ENCODE data around the gene NPAS4. TPM values are rescaled to one million over a fixed set of nuclear protein-coding genes. Genes with fewer than 3 reads are reported as not detected.
A peak's percentile ranks its signal among the peaks of the same experiment; 100 is the strongest.
"Not testable (repeated sequence)": the region's sequence is repeated elsewhere in the genome, so short reads cannot be mapped to it uniquely, and the experiment has no call there.

Gene NPAS4
- polyA plus RNA-seq, 2 of the 4 experiments (the other 2 are of a cell fraction): 0.03 TPM; not detected in 1

DNA sequence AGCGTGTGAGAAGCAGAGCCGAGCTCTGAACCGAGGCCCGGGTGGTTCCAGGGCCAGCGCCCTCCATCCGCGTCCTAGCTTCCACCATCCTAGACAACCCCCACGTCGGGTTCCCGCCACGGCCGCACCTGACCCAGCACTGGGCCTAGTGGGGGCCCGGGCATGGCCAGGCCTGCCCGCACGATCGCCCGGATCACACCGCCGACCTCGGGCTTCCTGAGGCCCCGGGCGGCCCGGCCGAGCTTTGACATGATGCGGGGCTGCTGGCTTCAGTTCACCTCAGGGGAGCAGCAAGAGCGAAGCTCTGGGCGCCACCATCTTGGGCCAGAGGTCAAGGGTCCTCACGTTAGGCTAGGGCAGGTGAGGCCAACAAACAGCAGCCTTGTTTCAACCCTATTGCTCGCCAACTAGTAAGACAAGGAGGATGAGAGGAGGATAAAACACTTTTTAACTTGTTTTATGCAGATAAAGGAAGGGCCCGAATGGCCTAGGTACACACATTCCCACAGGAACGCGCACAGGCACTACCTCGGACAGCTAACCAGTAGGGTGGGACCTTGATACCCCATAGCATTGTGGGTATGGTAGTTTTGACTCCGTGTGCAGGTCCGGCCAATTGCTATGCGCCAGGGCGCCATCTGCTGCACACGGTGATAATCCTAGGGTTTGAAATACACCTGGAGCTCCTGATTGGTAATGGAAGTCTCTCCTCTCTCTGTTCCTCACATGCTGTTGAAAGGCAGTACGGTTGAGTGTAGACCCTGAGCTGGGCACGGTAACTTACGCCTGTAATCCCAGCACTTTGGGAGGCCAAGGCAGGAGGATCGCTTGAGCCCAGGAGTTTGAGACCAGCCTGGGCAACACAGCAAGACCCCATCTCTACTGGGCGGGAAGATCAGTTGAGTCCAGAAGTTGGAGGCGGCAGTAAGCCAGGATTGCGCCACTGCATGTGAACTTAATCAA is 17.9 kb downstream of the NPAS4 start, which contains the start of gene MRPL11 (continued):
- TF ChIP-seq PHF8 (IDR thresholded peaks at IDR 0.05; ENCODE audit: borderline replicate concordance, low read depth) (peak; percentile 98), FOSB (CRISPR knock-in tag; IDR thresholded peaks at IDR 0.05) (no peak), CBX2 (IDR thresholded peaks at IDR 0.05; ENCODE audit: borderline replicate concordance, low read depth) (no peak), NFE2L2 (conservative IDR thresholded peaks at IDR 0.05; ENCODE audit: low read length) (no peak), EHF (CRISPR knock-in tag; IDR thresholded peaks at IDR 0.05) (no peak), HDAC2 (IDR thresholded peaks at IDR 0.05) (peak; percentile 79; the same call in 1 of the 2 replicates), CBX8 (IDR thresholded peaks at IDR 0.05) (no peak), RAD21 (conservative IDR thresholded peaks at IDR 0.05 in 1 of 2, IDR thresholded peaks at IDR 0.05 in 1 of 2) (peak; percentile 41 to 54; a peak in 4 of 5 replicates), CHD2 (IDR thresholded peaks at IDR 0.05; ENCODE audit: low read length, partially characterized antibody) (no peak)
- TF ChIP-seq, protein P1, sequence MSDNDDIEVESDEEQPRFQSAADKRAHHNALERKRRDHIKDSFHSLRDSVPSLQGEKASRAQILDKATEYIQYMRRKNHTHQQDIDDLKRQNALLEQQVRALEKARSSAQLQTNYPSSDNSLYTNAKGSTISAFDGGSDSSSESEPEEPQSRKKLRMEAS (IDR thresholded peaks at IDR 0.05): peak; percentile 71

DNA sequence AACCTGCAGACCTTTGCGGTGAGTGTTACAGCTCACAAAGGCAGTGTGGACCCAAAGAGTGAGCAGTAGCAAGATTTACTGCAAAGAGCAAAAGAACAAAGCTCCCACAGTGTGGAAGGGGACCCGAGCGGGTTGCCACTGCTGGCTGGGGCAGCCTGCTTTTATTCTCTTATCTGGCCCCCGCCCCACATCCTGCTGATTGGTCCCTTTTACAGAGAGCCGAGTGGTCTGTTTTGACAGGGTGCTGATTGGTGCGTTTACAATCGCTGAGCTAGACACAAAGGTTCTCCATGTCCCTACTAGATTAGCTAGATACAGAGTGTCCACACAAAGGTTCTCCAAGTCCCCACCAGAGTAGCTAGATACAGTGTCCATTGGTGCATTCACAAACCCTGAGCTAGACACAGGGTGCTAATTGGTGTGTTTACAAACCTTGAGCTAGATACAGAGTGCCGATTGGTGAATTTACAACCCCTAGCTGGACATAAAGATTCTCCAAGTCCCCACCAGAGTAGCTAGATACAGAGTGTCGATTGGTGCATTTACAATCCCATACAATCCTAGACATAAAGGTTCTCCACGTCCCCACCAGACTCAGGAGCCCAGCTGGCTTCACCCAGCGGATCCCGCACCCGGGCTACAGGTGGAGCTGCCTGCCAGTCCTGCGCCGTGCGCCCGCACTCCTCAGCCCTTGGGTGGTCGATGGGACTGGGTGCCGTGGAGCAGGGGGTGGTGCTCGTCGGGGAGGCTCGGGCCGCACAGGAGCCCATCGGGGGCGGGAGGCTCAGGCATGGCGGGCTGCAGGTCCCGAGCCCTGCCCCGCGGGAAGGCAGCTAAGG is 19.5 kb downstream of the NPAS4 start:
- 49% methylated on average over 14 of the region's 29 CpGs for WGBS (ENCODE audit: missing lambda C conversion rate)
- ATAC-seq; DNase-seq (ENCODE audit: low read depth in 1 of 2, low spot score in 1 of 2); FAIRE-seq; H3K9me3 ChIP-seq; H3K4me2 ChIP-seq; H3K27ac ChIP-seq; H3K4me3 ChIP-seq: not testable (repeated sequence)
- ChIA-PET POLR2A (interaction anchor here (1.9 kb wide), 1 partner anchor 40 kb away, joined by 22 read pairs; the partner anchor contains the start of gene DPP3), CTCF (interaction anchor here (1.0 to 48.5 kb wide), 6 partner anchors 15 to 39 kb away, joined by 3 to 1614 read pairs (median 10); partner anchors contain the start of genes DPP3 and NPAS4)
- H3K4me1 ChIP-seq: peaks cover 22% of the 10 kb centered on the region

DNA sequence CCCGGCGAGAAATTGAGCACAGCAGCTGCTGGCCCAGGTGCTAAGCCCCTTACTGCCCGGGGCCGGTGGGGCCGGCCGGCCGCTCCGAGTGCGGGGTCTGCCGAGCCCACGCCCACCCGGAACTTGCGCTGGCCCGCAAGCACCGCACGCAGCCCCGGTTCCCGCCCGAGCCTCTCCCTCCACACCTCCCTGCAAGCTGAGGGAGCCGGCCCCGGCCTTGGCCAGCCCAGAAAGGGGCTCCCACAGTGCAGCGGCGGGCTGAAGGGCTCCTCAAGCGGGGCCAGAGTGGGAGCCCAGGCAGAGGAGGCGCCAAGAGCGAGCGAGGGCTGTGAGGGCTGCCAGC is 20.1 kb downstream of the NPAS4 start:
- H3K4me1 ChIP-seq: peaks cover 22% of the 10 kb centered on the region
- FAIRE-seq; H3K27ac ChIP-seq; H3K4me2 ChIP-seq; POLR2A ChIA-PET; ATAC-seq; DNase-seq (ENCODE audit: low read depth in 1 of 2, low spot score in 1 of 2); H3K9me3 ChIP-seq; H3K4me3 ChIP-seq: not testable (repeated sequence)
- CTCF ChIA-PET: interaction anchor here (0.6 to 48.5 kb wide), 5 partner anchors 14 to 218 kb away, joined by 3 to 1614 read pairs (median 15); partner anchors contain the start of genes DPP3 and NPAS4
- WGBS (ENCODE audit: missing lambda C conversion rate): 52% methylated on average over 22 of the region's 27 CpGs

DNA sequence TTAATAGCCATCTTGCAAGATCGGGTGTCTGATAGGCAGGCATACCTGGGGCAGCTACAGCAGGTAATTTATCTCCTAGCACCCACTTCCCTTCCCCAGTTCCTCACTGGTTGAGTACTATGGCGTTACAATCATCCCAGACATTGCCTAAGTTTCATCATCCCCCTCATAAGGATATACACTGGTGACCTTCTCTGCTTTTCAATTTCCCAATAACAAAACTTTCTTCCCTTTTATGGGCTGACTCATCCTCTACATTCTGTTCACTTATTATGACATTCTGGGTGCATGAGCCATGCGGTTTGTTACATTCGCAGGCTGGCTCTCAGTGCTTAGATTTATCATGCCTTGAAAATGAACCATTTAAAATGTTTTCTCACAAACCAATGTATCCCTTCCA is 22.8 kb downstream of the NPAS4 start:
- Histone ChIP-seq H3K9me3 (no peaks in the 10 kb centered on the region), H3K4me3 (no peak overlapping the region), H3K27ac (peak overlapping the region; percentile 49 to 66), H3K4me2 (peak overlapping the region; percentile 43), H3K4me1 (peaks cover 15% of the 10 kb centered on the region)
- peak; percentile 48 to 59 for DNase-seq (ENCODE audit: low read depth in 1 of 2, low spot score in 1 of 2)
- ATAC-seq: peak; percentile 48 to 60; a peak in 4 of 6 replicates
- FAIRE-seq: no peak
- ChIA-PET POLR2A (no interaction called here), CTCF (interaction anchor here (1.1 to 3.0 kb wide), 3 partner anchors 13 to 35 kb away, joined by 5 to 12 read pairs (median 7); no protein-coding TSS in a partner anchor)
- 8% methylated on average over 4 of the region's 4 CpGs for WGBS (ENCODE audit: missing lambda C conversion rate)
- TF ChIP-seq JUNB (IDR thresholded peaks at IDR 0.05) (peak; percentile 45; the same call in 1 of the 2 replicates), KDM1A (IDR thresholded peaks at IDR 0.05; ENCODE audit: low read depth) (no peak), HOXB13 (CRISPR knock-in tag; IDR thresholded peaks at IDR 0.05; ENCODE audit: low read depth) (peak; percentile 23; the same call in 1 of the 2 replicates), NPAS2 (CRISPR knock-in tag; IDR thresholded peaks at IDR 0.05; ENCODE audit: borderline replicate concordance) (no peak), CHD4 (IDR thresholded peaks at IDR 0.05; ENCODE audit: borderline replicate concordance) (no peak), FOXS1 (CRISPR knock-in tag; IDR thresholded peaks at IDR 0.05) (no peak), CBX2 (IDR thresholded peaks at IDR 0.05; ENCODE audit: borderline replicate concordance, low read depth) (no peak), FOSB (CRISPR knock-in tag; IDR thresholded peaks at IDR 0.05) (no peak), NFE2L2 (conservative IDR thresholded peaks at IDR 0.05; ENCODE audit: low read length) (no peak), HOXB5 (CRISPR knock-in tag; IDR thresholded peaks at IDR 0.05) (no peak), BHLHE40 (IDR thresholded peaks at IDR 0.05; ENCODE audit: low read depth, low read length) (no peak), KDM5A (IDR thresholded peaks at IDR 0.05) (no peak), ZC3H11A (IDR thresholded peaks at IDR 0.05) (no peak), EHMT2 (IDR thresholded peaks at IDR 0.05; ENCODE audit: low read depth) (no peak), FOSL2 (IDR thresholded peaks at IDR 0.05) (peak; percentile 66; the same call in 1 of the 2 replicates), FOSL2 (CRISPR knock-in tag; IDR thresholded peaks at IDR 0.05) (peak; percentile 86), GATA3 (IDR thresholded peaks at IDR 0.05; ENCODE audit: borderline replicate concordance) (no peak), CHD2 (IDR thresholded peaks at IDR 0.05; ENCODE audit: low read length, partially characterized antibody) (no peak), RCOR1 (IDR thresholded peaks at IDR 0.05; ENCODE audit: low read depth, low read length) (no peak)
- TF ChIP-seq, protein P2, sequence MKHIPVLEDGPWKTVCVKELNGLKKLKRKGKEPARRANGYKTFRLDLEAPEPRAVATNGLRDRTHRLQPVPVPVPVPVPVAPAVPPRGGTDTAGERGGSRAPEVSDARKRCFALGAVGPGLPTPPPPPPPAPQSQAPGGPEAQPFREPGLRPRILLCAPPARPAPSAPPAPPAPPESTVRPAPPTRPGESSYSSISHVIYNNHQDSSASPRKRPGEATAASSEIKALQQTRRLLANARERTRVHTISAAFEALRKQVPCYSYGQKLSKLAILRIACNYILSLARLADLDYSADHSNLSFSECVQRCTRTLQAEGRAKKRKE (CRISPR knock-in tag; IDR thresholded peaks at IDR 0.05; ENCODE audit: low read depth): no peak
- TF ChIP-seq, protein P3, sequence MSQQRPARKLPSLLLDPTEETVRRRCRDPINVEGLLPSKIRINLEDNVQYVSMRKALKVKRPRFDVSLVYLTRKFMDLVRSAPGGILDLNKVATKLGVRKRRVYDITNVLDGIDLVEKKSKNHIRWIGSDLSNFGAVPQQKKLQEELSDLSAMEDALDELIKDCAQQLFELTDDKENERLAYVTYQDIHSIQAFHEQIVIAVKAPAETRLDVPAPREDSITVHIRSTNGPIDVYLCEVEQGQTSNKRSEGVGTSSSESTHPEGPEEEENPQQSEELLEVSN (IDR thresholded peaks at IDR 0.05; ENCODE audit: borderline replicate concordance, low read depth): no peak
- TF ChIP-seq, protein P4, sequence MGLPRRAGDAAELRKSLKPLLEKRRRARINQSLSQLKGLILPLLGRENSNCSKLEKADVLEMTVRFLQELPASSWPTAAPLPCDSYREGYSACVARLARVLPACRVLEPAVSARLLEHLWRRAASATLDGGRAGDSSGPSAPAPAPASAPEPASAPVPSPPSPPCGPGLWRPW (IDR thresholded peaks at IDR 0.05): peak; percentile 40; the same call in 1 of the 2 replicates
